ENCODE data around the gene TMEM254.
A peak's percentile ranks its signal among the peaks of the same experiment; 100 is the strongest.
"Not testable (repeated sequence)": the region's sequence is repeated elsewhere in the genome, so short reads cannot be mapped to it uniquely, and the experiment has no call there.

TMEM254 gene

DNA sequence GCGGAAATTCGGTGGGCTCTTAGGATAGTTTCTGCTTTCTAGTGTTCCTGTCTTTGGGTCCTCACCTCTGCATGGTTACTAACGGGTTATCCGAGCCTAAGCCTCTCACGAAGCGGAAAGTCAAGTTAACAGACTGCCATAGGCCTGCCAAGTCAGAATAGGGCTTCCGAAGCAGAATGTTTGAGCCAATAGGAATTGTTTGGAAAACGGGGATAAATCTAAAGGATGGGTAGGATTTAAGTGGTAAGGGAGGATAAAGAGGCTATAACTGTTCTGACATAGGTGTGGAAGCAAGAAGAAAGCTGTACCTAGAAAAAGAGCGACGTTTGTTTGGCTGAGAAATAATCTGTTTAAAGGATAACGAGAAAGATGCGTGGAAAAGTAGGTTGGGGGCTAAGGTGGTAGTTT lies 851 bp downstream of the TMEM254 start:
- TF ChIP-seq, protein P1, sequence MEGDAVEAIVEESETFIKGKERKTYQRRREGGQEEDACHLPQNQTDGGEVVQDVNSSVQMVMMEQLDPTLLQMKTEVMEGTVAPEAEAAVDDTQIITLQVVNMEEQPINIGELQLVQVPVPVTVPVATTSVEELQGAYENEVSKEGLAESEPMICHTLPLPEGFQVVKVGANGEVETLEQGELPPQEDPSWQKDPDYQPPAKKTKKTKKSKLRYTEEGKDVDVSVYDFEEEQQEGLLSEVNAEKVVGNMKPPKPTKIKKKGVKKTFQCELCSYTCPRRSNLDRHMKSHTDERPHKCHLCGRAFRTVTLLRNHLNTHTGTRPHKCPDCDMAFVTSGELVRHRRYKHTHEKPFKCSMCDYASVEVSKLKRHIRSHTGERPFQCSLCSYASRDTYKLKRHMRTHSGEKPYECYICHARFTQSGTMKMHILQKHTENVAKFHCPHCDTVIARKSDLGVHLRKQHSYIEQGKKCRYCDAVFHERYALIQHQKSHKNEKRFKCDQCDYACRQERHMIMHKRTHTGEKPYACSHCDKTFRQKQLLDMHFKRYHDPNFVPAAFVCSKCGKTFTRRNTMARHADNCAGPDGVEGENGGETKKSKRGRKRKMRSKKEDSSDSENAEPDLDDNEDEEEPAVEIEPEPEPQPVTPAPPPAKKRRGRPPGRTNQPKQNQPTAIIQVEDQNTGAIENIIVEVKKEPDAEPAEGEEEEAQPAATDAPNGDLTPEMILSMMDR (IDR thresholded peaks at IDR 0.05; ENCODE audit: insufficient read depth, low read depth, low read length, missing control alignments): no peak
- peak overlapping the region; percentile 95 for H3K4me3 ChIP-seq (ENCODE audit: low read depth, low read length)
- DNase-seq (ENCODE audit: low read depth): no peak

DNA sequence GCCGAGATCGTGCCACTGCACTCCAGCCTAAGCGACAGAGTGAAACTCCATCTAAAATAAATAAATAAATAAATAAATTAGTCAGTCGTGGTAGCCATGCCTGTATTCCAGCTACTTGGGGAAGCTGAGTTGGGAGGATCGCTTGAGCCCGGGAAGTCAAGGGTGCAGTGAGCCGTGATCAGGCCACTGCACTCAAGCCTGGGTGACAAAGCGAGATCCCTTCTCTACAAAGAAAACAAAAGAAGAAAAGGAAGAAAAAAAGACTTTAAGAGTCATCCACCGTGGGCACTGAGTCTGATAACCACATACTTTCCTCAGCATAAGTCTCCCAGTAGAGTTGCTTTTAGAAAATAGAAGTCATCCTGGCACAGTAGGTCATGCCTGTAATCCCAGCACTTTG lies 2.6 kb downstream of the TMEM254 start:
- DNase-seq (ENCODE audit: low read depth): no peak
- TF ChIP-seq, protein P1 (IDR thresholded peaks at IDR 0.05; ENCODE audit: insufficient read depth, low read depth, low read length, missing control alignments): no peak
- H3K4me3 ChIP-seq (ENCODE audit: low read depth, low read length): no peak overlapping the region

DNA sequence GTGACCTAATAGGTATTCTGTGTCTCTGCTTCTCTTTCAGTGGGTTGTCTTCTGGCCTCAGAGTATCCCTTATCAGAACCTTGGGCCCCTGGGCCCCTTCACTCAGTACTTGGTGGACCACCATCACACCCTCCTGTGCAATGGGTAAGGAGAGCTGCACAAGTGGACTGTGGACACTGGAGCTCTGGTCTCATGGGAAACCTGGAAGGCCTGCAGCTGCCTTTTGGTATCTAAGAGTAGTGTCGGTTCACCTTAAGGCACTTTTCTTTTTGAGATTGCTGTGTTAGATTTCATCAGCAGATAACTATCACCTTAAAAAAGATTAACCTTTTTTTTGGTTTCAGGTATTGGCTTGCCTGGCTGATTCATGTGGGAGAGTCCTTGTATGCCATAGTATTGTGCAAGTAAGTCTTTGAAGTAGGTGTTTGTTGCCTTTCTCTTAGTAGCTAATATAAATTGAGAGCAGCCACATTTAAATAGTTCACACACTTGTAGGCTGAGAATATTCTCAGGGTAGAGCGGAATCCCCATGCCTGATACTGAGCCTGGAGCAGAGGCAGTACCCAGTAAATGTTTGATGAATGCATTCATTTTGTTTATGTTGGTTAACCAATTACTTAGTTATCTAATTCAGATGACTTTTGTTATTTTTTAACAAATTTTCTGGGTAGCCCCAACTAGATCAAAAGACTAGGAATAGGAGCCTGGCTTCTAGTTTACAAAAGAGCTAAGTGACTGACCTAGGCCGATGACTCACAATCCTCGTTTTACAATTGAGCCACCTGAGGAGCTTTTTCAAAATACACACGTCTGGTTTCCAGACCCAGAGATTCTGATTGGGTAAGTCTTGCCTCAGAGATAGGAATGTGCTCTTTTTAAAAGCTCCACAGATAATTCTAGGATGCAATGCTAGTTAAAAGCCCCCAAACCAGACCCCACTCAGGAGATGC lies 3.6 kb downstream of the TMEM254 start:
- DNase-seq (ENCODE audit: low read depth): no peak
- TF ChIP-seq, protein P1 (IDR thresholded peaks at IDR 0.05; ENCODE audit: insufficient read depth, low read depth, low read length, missing control alignments): no peak
- no peak overlapping the region for H3K4me3 ChIP-seq (ENCODE audit: low read depth, low read length)

DNA sequence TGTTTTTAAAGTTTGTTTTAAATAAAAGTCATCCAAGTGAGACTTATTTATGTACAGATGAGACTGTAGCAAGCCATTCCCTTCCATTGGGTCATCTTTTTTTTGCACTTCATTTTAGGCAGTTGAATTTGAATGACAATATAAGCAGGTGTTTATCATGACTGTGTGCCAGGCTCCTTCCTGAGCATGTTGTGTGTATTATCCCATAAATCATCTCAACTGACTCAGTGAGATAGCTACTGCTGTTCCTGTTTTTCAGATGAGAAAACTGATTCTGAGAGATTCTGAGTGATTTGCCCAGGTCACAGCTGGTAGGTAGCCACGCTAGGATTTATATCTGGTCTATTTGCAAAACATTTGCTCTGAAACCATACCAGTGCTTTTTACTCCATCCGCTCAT lies 11.7 kb downstream of the TMEM254 start:
- TF ChIP-seq, protein P1 (IDR thresholded peaks at IDR 0.05; ENCODE audit: insufficient read depth, low read depth, low read length, missing control alignments): no peak
- no peak for DNase-seq (ENCODE audit: low read depth)
- H3K4me3 ChIP-seq (ENCODE audit: low read depth, low read length): no peak overlapping the region

DNA sequence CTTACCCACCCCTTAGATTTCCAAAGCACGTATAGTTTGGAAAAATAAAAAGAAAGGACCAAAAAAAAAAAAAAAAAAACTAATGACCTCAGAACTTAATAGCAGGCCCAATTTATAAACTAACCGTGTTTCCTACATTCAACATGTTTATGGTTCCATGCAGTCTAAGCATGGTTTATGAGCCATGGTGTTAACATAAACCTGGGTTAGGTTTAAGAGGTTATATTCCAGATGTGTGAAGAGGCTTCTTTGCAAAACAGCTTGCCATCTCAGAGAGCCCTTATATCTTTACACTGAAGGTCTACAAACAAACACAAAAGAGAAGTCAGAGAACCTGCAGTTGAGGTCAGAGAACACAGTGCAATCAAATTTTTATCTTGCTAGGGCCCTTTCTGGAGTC lies 15.8 kb downstream of the TMEM254 start:
- TF ChIP-seq, protein P1 (IDR thresholded peaks at IDR 0.05; ENCODE audit: insufficient read depth, low read depth, low read length, missing control alignments): no peak
- DNase-seq (ENCODE audit: low read depth): no peak
- H3K4me3 ChIP-seq (ENCODE audit: low read depth, low read length): no peak overlapping the region

DNA sequence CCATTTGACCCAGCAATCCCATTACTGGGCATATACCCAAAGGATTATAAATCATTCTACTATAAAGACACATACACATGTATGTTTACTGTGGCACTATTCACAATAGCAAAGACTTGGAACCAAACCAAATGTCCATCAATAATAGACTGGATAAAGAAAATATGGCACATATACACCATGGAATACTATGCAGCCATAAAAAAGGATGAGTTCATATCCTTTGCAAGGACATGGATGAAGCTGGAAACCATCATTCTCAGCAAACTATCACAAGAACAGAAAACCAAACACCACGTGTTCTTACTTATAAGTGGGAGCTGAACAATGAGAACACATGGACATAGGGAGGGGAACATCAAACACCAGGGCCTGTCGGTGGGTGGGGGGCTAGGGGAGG lies 19.8 kb downstream of the TMEM254 start:
- DNase-seq (ENCODE audit: low read depth); H3K4me3 ChIP-seq (ENCODE audit: low read depth, low read length): not testable (repeated sequence)

DNA sequence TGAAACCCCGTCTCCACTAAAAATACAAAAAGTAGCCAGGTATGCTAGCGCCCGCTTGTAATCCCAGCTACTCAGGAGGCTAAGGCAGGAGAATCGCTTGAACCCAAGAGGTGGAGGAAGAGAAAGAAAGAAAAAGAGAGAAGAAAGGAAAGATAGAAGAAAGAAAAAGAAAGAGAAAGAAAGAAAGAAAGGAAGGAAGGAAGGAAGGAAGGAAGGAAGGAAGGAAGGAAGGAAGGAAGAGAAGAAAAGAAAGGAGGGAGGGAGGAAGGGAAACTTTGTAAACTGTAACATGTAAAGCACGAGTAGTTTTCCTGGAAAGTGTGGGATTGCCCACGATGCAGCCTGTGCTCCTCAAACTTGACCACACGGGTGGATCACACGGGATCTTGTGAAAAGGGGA lies 20.8 kb downstream of the TMEM254 start:
- not testable (repeated sequence) for H3K4me3 ChIP-seq (ENCODE audit: low read depth, low read length); DNase-seq (ENCODE audit: low read depth)

DNA sequence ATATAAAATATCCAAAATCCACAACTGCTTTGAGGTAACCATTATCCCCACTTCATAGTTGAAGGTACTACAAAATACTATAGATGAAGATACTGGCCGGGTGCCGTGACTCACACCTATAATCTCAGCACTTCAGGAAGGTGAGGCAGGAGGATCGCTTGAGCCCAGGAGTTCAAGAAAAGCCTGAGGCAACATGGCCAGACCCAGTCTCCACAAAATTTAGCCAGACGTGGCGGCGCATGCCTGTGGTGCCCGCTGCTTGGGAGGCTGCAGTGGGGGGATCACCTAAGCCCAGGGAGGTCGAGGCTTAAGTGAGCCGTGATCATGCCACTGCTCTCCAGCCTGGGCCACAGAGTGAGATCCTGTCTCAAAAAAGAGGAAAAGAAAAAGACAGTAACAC lies 21.7 kb downstream of the TMEM254 start:
- TF ChIP-seq, protein P1 (IDR thresholded peaks at IDR 0.05; ENCODE audit: insufficient read depth, low read depth, low read length, missing control alignments): no peak
- no peak overlapping the region for H3K4me3 ChIP-seq (ENCODE audit: low read depth, low read length)

More for the DNA sequence above, 21.7 kb downstream of the TMEM254 start:
- no peak for DNase-seq (ENCODE audit: low read depth)

All from GM12865 (cell line).